ENCODE measurements around the gene BICC1. TPM values are rescaled to one million over a fixed set of nuclear protein-coding genes. Genes with fewer than 3 reads are reported as not detected.

BICC1 gene
- total RNA-seq, 1 experiment from 2014 or later = 0.57 TPM

DNA sequence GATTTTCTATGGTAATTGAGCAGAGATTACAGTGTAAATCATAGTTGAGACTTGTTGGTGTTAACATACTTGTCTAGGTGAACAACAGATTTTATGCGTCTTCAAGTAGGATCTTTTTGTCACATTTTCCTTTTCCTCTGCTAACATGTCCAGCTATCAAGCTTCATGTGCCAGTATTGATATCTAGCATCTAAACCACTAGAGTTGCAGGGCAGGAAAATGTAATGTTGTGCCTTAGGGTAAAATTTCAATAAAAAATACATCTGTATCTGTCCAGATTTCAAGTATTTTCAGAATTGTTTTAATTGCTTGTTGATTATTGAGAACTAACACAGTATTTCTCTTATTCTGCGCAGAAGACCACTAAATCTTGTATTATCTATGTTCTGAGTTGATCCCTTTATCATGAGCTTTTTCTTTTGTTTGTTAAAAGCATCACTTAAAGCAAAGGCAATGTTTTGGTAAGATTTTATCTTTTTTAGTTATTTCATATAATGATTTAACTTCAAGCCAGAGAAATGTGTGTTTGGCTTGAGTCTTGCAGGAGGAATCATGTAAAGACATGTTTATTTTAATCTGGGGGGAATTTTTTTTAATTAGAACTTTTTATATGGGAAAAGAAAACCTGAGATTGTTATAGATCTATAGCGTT, 16.5 kb downstream of the BICC1 start:
- Histone ChIP-seq H3K4me2 (ENCODE audit: insufficient read depth, insufficient read length, low read length) (no peak overlapping the region), H3K56ac (ENCODE audit: insufficient read length, low read depth, low read length) (no peak overlapping the region), H2AK5ac (ENCODE audit: insufficient read length, low read length) (no peak overlapping the region), H3K79me2 (ENCODE audit: insufficient read depth, low read length) (no peaks in the 10 kb centered on the region), H3K23me2 (ENCODE audit: insufficient read length, low read depth, low read length, poor library complexity, severe bottlenecking) (no peaks in the 10 kb centered on the region), H2BK20ac (ENCODE audit: low read depth, low read length, poor library complexity, severe bottlenecking) (no peak overlapping the region), H3K4me1 (ENCODE audit: insufficient read depth, low read length) (no peaks in the 10 kb centered on the region), H3K79me1 (ENCODE audit: insufficient read depth, low read depth, low read length, poor library complexity, severe bottlenecking) (no peaks in the 10 kb centered on the region), H3K18ac (ENCODE audit: insufficient read length, low read depth, low read length) (no peak overlapping the region), H3K14ac (ENCODE audit: insufficient read depth, low read length) (no peak overlapping the region), H3K4ac (ENCODE audit: low read depth, low read length) (no peak overlapping the region), H3K27me3 (ENCODE audit: insufficient read depth, low read length) (no peaks in the 10 kb centered on the region), H4K20me1 (ENCODE audit: control insufficient read depth, insufficient read depth, insufficient read length) (no peaks in the 10 kb centered on the region), H4K5ac (ENCODE audit: insufficient read length, low read depth, low read length) (no peak overlapping the region), H4K91ac (ENCODE audit: insufficient read length, low read depth, low read length) (no peak overlapping the region), H3T11ph (ENCODE audit: low read length) (no peak overlapping the region), H2BK120ac (ENCODE audit: low read depth, low read length, poor library complexity, severe bottlenecking) (no peak overlapping the region), H3K9ac (ENCODE audit: extremely low read depth, insufficient read length, low read length) (no peak overlapping the region), H4K8ac (replicated peaks; ENCODE audit: insufficient read length, low read depth, low read length) (no peak overlapping the region), H3K9me3 (ENCODE audit: control insufficient read depth, low read depth, low read length) (no peaks in the 10 kb centered on the region), H2BK5ac (ENCODE audit: insufficient read length, low read length) (no peak overlapping the region), H2BK15ac (ENCODE audit: low read depth, low read length) (no peak overlapping the region), H2BK12ac (ENCODE audit: insufficient read length, low read depth, low read length) (no peak overlapping the region), H3K23ac (ENCODE audit: insufficient read length, low read depth, low read length) (no peak overlapping the region), H3K27ac (ENCODE audit: insufficient read length, low read depth, low read length) (no peak overlapping the region), H2AFZ (ENCODE audit: low read length) (no peak overlapping the region)
- Mint-ChIP-seq H3K27me3 (ENCODE audit: low read depth) (no peaks in the 10 kb centered on the region), H3K4me3 (no peak overlapping the region), H3K36me3 (ENCODE audit: insufficient read depth in 1 of 3, low read depth in 3 of 3) (peaks cover 0 to 8% (median 0%) of the 10 kb centered on the region in 3 experiments; a peak in 1 of 7 replicates), H3K9me3 (peaks cover 4 to 7% of the 10 kb centered on the region in 2 experiments; a peak in 4 of 5 replicates), H3K27ac (no peak overlapping the region), H3K4me1 (no peaks in the 10 kb centered on the region)
- no CpG with 5 or more reads among the region's 3 CpGs for WGBS (ENCODE audit: extremely low coverage, insufficient read length, low lambda C conversion rate)
- no peak for DNase-seq
- TF ChIP-seq, protein P1, sequence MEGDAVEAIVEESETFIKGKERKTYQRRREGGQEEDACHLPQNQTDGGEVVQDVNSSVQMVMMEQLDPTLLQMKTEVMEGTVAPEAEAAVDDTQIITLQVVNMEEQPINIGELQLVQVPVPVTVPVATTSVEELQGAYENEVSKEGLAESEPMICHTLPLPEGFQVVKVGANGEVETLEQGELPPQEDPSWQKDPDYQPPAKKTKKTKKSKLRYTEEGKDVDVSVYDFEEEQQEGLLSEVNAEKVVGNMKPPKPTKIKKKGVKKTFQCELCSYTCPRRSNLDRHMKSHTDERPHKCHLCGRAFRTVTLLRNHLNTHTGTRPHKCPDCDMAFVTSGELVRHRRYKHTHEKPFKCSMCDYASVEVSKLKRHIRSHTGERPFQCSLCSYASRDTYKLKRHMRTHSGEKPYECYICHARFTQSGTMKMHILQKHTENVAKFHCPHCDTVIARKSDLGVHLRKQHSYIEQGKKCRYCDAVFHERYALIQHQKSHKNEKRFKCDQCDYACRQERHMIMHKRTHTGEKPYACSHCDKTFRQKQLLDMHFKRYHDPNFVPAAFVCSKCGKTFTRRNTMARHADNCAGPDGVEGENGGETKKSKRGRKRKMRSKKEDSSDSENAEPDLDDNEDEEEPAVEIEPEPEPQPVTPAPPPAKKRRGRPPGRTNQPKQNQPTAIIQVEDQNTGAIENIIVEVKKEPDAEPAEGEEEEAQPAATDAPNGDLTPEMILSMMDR (conservative IDR thresholded peaks at IDR 0.05) = no peak

Measured in H9 (cell line).